GM12875 (cell line): Measurements from ENCODE around the gene EFCAB5.
A peak's percentile ranks its signal among the peaks of the same experiment; 100 is the strongest.
"Not testable (repeated sequence)": the region's sequence is repeated elsewhere in the genome, so short reads cannot be mapped to it uniquely, and the experiment has no call there.

Source experiments
- H3K4me3 ChIP-seq: one replicate; pipeline ENCODE4 v1.5.1; 2011; ENCODE audit warnings: low read depth, low read length, control low read depth
- TF ChIP-seq, protein P1 (sequence below): IDR thresholded peaks from 2 replicates; pipeline ENCODE4 v1.5.1; 2011; ENCODE audit warnings: low read depth, mild to moderate bottlenecking, control low read depth, inconsistent platforms, low read length, moderate library complexity, borderline replicate concordance; ENCODE audit not compliant: insufficient read depth

EFCAB5 gene

DNA sequence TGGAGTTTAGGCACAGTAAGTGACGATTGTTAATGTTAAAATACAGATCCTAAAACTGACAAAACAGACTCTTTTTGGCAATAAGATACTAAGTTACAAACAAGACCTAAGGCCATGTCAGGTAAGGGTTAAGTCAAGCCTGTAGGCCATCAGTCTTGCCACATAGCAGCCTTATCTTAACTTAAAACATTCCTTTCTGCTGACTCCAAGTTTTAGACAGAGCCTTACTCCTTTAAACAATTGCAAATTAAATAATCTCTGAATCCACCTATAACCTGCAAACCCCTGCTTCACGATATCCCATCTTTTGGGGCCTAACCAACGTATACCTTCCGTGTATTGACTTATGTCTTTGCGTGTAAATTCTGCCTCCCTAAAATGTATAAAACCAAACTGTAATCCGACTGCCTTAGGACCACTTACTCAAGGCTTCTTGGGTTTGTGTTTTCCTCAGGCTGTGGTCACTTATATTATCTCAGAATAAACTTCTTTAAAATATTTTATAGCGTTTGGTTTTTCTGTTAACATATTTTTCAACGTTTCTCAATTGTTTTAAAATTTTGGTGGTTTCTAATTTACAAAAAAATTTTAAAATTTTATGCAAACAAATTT is 64.4 kb downstream of the EFCAB5 start:
- no peak overlapping the region for H3K4me3 ChIP-seq
- TF ChIP-seq, protein P1, sequence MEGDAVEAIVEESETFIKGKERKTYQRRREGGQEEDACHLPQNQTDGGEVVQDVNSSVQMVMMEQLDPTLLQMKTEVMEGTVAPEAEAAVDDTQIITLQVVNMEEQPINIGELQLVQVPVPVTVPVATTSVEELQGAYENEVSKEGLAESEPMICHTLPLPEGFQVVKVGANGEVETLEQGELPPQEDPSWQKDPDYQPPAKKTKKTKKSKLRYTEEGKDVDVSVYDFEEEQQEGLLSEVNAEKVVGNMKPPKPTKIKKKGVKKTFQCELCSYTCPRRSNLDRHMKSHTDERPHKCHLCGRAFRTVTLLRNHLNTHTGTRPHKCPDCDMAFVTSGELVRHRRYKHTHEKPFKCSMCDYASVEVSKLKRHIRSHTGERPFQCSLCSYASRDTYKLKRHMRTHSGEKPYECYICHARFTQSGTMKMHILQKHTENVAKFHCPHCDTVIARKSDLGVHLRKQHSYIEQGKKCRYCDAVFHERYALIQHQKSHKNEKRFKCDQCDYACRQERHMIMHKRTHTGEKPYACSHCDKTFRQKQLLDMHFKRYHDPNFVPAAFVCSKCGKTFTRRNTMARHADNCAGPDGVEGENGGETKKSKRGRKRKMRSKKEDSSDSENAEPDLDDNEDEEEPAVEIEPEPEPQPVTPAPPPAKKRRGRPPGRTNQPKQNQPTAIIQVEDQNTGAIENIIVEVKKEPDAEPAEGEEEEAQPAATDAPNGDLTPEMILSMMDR: no peak

DNA sequence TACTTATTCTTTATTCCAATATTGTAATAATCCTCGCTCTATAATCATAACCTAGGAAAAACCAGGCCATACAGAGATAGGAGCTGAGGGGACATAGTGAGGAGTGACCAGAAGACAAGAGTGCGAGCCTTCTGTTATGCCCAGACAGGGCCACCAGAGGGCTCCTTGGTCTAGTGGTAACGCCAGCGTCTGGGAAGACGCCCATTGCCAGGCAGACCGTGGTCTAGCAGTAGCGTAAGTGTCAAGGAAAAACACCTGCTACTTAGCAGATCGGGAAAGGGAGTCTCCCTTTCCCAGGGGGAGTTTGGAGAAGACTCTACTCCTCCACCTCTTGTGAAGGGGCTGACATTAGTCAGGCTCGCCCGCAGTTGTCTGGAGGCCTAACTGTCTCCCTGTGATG is 70.5 kb downstream of the EFCAB5 start:
- not testable (repeated sequence) for H3K4me3 ChIP-seq

DNA sequence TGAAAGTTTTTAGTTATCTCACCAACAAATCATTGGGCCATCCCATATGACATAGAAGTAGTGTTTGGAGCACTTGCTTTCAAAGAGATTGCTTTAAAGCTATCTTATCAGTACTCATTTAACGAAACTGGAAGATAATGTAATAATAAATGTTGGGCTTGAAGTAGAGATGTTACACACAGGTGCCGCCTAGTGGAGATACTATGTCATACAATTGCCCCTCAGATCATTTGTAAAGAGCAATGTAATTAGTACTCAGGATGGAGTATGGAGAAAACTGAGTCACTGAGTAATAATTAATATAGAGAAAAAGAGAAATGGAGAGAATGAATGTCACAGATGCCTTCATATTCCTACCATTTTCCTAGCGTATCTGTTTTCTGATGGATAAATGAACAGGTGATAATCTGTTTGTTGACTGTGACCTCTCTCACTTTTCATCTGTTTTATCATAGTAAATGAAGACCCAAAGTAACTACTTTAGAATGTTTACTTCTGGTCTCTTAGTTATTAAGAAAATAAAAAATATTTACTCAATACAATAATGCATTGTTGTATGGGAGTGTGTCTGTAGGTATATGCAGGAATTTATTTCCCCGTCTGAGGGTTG is 80.4 kb downstream of the EFCAB5 start:
- no peak overlapping the region for H3K4me3 ChIP-seq
- TF ChIP-seq, protein P1: peak; percentile 59; the same call in 1 of the 2 replicates

DNA sequence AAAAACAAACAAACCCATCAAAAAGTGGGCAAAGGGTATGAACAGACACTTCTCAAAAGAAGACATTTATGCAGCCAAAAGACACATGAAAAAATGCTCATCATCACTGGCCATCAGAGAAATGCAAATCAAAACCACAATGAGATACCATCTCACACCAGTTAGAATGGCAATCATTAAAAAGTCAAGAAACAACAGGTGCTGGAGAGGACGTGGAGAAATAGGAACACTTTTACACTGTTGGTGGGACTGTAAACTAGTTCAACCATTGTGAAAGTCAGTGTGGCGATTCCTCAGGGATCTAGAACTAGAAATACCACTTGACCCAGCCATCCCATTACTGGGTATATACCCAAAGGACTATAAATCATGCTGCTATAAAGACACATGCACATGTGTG is 83.9 kb downstream of the EFCAB5 start:
- not testable (repeated sequence) for H3K4me3 ChIP-seq

DNA sequence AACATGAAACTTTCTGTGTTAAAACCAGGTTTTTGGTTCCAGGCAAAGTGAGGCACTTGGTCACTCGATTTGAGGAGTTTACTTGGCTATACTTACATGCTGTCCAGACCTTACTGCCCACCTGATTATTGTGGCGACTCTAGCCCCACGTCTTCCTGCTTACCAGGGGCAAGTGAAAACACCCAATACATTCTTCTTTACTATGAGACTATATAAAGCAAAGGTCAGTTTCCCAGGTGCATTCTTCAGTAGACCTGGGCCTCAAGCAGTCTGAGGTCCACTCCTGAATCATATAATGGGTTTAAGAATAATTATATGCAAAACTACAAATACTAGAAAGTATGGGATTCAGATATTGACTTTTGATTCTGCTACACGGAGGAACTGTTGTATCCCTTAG is 86.2 kb downstream of the EFCAB5 start:
- no peak overlapping the region for H3K4me3 ChIP-seq
- TF ChIP-seq, protein P1: no peak

DNA sequence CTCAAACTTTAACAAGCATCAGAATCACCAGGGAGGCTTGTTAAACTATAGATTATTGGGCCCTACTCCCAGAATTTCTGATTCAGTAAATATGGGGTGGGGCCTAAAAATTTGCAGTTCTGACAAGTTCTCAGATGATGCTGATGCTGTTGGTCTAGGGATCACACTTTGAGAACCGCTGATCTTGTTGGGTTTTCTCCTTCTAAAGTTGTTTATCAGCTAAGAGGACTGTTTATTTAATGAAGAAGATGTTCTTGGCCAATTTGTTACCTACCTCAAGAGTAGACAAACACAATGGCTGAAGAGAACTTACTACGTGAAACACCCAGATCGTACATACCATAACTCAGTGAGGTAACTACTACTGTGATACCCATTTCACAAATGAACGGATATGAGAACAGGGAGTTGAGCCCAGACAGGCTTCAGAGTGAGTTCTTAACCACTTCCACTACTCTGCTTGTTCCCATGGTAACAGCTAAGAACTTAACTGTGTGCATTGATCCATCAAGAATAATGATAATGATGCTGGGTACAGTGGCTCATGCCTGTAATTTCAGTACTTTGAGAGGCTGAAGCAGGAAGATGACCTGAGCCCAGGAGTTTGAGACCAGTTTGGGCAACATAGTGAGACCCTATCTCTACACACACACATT is 89.9 kb downstream of the EFCAB5 start:
- no peak overlapping the region for H3K4me3 ChIP-seq
- TF ChIP-seq, protein P1: no peak

DNA sequence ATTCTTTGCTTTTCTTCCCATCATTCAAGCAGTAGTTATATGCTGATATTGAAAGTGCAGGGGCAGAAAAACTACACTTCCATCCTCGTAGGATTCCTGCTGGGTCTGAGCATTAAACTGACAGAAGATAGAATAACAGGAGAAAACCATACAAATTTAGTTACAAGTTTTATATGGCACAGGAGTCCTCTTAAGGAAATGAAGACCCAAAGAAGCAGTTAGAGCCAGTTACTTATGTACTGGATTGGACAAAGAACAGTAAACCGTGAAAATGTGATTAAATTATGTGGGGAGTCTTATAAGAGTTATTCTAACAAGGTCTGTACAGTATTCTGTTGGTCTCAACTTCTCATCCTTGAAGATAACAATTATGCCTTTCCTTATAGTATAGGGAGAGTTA is 93.9 kb downstream of the EFCAB5 start:
- H3K4me3 ChIP-seq: no peak overlapping the region
- TF ChIP-seq, protein P1: no peak

DNA sequence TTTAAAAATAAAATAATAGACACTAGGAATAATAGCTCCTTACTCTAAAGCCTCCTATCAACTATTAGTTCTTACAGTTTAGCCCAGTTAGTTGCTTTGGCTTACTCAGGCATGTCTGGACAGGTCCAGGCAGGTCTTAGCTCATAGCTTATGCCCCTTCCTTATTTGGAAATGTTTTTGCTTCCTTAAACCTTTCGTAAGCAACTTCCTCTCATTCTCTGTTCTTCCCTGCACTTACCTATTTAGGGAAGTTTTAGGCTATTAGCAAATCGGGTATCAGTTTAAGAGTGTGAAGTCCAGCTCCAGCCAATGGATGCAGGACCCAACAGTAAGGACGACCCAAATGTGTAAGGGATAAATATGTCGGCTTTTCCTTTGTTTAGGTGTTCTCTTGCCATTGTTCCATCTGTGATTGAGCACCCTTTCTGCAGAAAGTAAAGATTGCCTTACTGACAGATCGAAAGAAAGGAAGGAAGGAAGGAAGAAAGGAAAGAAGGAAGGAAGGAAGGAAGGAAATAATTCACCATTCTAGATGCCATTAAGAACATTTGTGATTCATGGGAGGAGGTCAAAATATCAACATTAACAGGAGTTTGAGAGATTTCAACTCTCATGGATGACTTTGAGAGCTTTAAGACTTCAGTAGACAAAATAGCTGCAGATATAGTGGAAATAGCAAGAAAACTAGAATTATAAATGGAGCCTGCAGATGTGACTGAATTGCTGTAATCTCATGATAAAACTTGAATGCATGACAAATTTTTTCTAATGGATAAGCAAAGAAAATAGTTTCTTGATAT is 99.5 kb downstream of the EFCAB5 start:
- H3K4me3 ChIP-seq: not testable (repeated sequence)
